GM12878 (cell line): ENCODE results near the gene SLC25A15. TPM values are rescaled to one million over a fixed set of nuclear protein-coding genes. Genes with fewer than 3 reads are reported as not detected.

Source experiments
- ATAC-seq: fragments of 200-7000 bp; cut with Tn5 transposase; 3 replicates; pipeline ENCODE4 v1.9.1; 2020; ENCODE audit warnings: mild to moderate bottlenecking, moderate library complexity
- BruUV-seq: library from RNA; stranded (reverse); fragments of 400-500 nt; replicated peaks from 2 replicates; lab custom pipeline; 2021; lab: Mats Ljungman, UMichigan
- CTCF ChIA-PET: fragments of 300-600 bp; sonication (Branson Sonifier 250); formaldehyde crosslinking; extraction: SDS; loops from one replicate; lab custom pipeline; 2021; ENCODE audit warnings: inconsistent platforms; lab: Yijun Ruan, JAX
- POLR2A ChIA-PET: fragments of 350-600 bp; formaldehyde crosslinking; extraction: SDS; loops from one replicate; lab custom pipeline; 2021; ENCODE audit warnings: inconsistent platforms; lab: Charles Lee
- RAD21 ChIA-PET: fragments of 300-600 bp; sonication (Branson Sonifier 250); formaldehyde crosslinking; loops from one replicate; lab custom pipeline; 2023; ENCODE audit warnings: antibody characterized with exemption; ENCODE audit not compliant: unreplicated experiment; lab: Charles Lee
- SMC1A ChIA-PET: fragments of 300-600 bp; sonication (Branson Sonifier 250); formaldehyde crosslinking; loops from one replicate; lab custom pipeline; 2023; ENCODE audit not compliant: unreplicated experiment, uncharacterized antibody; lab: Charles Lee
- DNase-seq: peaks from one replicate; pipeline ENCODE4 v3.0.0-alpha.2; 2011; ENCODE audit warnings: low read depth, low spot score
- FAIRE-seq: peaks from 3 replicates; lab custom pipeline; 2011; peaks lifted over from hg19 to GRCh38; lab: Jason Lieb, UNC
- H2AFZ ChIP-seq: 2 replicates; pipeline ENCODE4 v1.6.0; 2011; ENCODE audit warnings: low read depth, low read length, control low read depth; ENCODE audit not compliant: control insufficient read depth
- H3K27ac ChIP-seq: 2 replicates; pipeline ENCODE4 v1.5.1; 2011; ENCODE audit warnings: control low read depth; ENCODE audit not compliant: control insufficient read depth, insufficient read depth
- H3K27me3 ChIP-seq, 2 experiments: replicated peaks in 1 of 2; 2 replicates each; pipeline versions ENCODE4 v1.6.0 to v1.6.1; 2011; ENCODE audit warnings: low read length in 1 of 2; ENCODE audit not compliant: control insufficient read depth in 2 of 2, insufficient read depth in 2 of 2
- H3K36me3 ChIP-seq, 2 experiments: 2 replicates each; pipeline ENCODE4 v1.5.1; 2011; ENCODE audit warnings: low read length in 1 of 2; ENCODE audit not compliant: control insufficient read depth in 2 of 2, insufficient read depth in 2 of 2
- H3K4me1 ChIP-seq: 2 replicates; pipeline ENCODE4 v1.6.1; 2011; ENCODE audit warnings: mild to moderate bottlenecking, low read length, moderate library complexity, mixed read lengths; ENCODE audit not compliant: control insufficient read depth, insufficient read depth
- H3K4me2 ChIP-seq: 2 replicates; pipeline ENCODE4 v1.6.0; 2011; ENCODE audit warnings: control low read depth; ENCODE audit not compliant: control insufficient read depth, insufficient read depth
- H3K4me3 ChIP-seq: fragments of 200-600 bp; sonication (generic); 2 replicates; pipeline ENCODE4 v1.5.1; 2016
- H3K79me2 ChIP-seq: 2 replicates; pipeline ENCODE4 v1.6.0; 2011; ENCODE audit warnings: low read length; ENCODE audit not compliant: control insufficient read depth, insufficient read depth
- H3K9ac ChIP-seq: 2 replicates; pipeline ENCODE4 v1.8.0; 2011; ENCODE audit warnings: low read length, control low read depth, mixed read lengths; ENCODE audit not compliant: control insufficient read depth, insufficient read depth
- H3K9me3 ChIP-seq: replicated peaks from 3 replicates; pipeline ENCODE4 v1.5.1; 2011; ENCODE audit warnings: mild to moderate bottlenecking, low read length; ENCODE audit not compliant: control insufficient read depth, insufficient read depth
- H4K20me1 ChIP-seq: 2 replicates; pipeline ENCODE4 v1.6.0; 2011; ENCODE audit not compliant: control insufficient read depth, insufficient read depth
- BACH1 ChIP-seq: fragments of 450-650 bp; IDR thresholded peaks from 2 replicates; pipeline ENCODE4 v1.6.1; 2017; ENCODE audit warnings: mild to moderate bottlenecking, borderline replicate concordance
- IRF4 ChIP-seq: IDR thresholded peaks from 2 replicates; pipeline ENCODE4 v1.6.1; 2011; ENCODE audit warnings: low read depth, low read length
- IRF5 ChIP-seq: fragments of 450-650 bp; IDR thresholded peaks from 2 replicates; pipeline ENCODE4 v1.6.1; 2017; ENCODE audit warnings: borderline replicate concordance
- MLLT1 ChIP-seq: fragments of 450-650 bp; IDR thresholded peaks from 2 replicates; pipeline ENCODE4 v1.6.1; 2016; ENCODE audit warnings: mild to moderate bottlenecking
- NFYB ChIP-seq: IDR thresholded peaks from 2 replicates; pipeline ENCODE4 v1.6.1; 2011; ENCODE audit warnings: low read depth, mild to moderate bottlenecking, low read length, improper control_type of control experiment, moderate library complexity; ENCODE audit not compliant: insufficient read depth
- RB1 ChIP-seq: fragments of 450-650 bp; formaldehyde crosslinking; IDR thresholded peaks from 2 replicates; pipeline ENCODE4 v1.6.1; 2017; ENCODE audit warnings: mild to moderate bottlenecking, borderline replicate concordance
- SMARCA5 ChIP-seq: fragments of 450-650 bp; IDR thresholded peaks from 2 replicates; pipeline ENCODE4 v1.6.1; 2017; ENCODE audit warnings: mild to moderate bottlenecking
- SP1 ChIP-seq: IDR thresholded peaks from one replicate; pipeline ENCODE4 v1.6.1; 2011; ENCODE audit warnings: low read depth, low read length
- SRF ChIP-seq, 2 experiments: IDR thresholded peaks; 2 replicates each; pipeline ENCODE4 v1.6.1; 2011; ENCODE audit warnings: low read depth in 2 of 2, low read length in 2 of 2, mild to moderate bottlenecking in 1 of 2, moderate library complexity in 1 of 2
- SUZ12 ChIP-seq: fragments of 200-600 bp; sonication (generic); IDR thresholded peaks from one replicate; pipeline ENCODE4 v1.6.1; 2018; ENCODE audit warnings: antibody characterized with exemption, mild to moderate bottlenecking; ENCODE audit not compliant: unreplicated experiment
- TAF1 ChIP-seq: IDR thresholded peaks from 2 replicates; pipeline ENCODE4 v1.6.1; 2011; ENCODE audit warnings: mild to moderate bottlenecking, low read depth, low read length, borderline replicate concordance
- YY1 ChIP-seq: IDR thresholded peaks from 2 replicates; pipeline ENCODE4 v1.6.1; 2011; ENCODE audit warnings: low read depth, mild to moderate bottlenecking, low read length
- ZBTB33 ChIP-seq: fragments of 450-650 bp; IDR thresholded peaks from 2 replicates; pipeline ENCODE4 v1.6.1; 2017; ENCODE audit warnings: mild to moderate bottlenecking
- ZNF622 ChIP-seq: fragments of 450-650 bp; IDR thresholded peaks from 2 replicates; pipeline ENCODE4 v1.6.1; 2017; ENCODE audit warnings: mild to moderate bottlenecking, inconsistent platforms
- WGBS: methylation state at CpG from one replicate; pipeline ENCODE4 v1.1.6; 2016; ENCODE audit warnings: low lambda C conversion rate; ENCODE audit not compliant: insufficient replicate concordance, insufficient coverage; ENCODE audit errors: missing lambda C conversion rate; 5-methylcytosine and 5-hydroxymethylcytosine counted together
- in situ Hi-C: fragments of 300-500 bp; cut with MboI; formaldehyde crosslinking; loops from 9 replicates; pipeline ENCODE4 v1.14.3; 2018; ENCODE audit warnings: mixed read lengths
- intact Hi-C: fragments of 100-400 bp; cut with micrococcal nuclease; formaldehyde crosslinking; loops from one replicate; pipeline ENCODE4 v1.14.2; 2022; ENCODE audit not compliant: unreplicated experiment
- polyA plus RNA-seq, 11 experiments: library from polyadenylated mRNA; depleted of rRNA in 4 of 11; unstranded in 6 of 11; stranded (reverse) in 5 of 11; fragments of >200 nt; fragmentation: Nextera tagmentation in 4 of 11; fragmentation: Illumina TruSeq in 1 of 11; extraction: Ambion mirVana in 4 of 11; extraction: Trizol in 1 of 11; gene quantifications; 1 replicate in 1 of 11; 2 replicates in 10 of 11; pipeline versions ENCODE4 v1.2.1 to v1.2.3, GENCODE V29; 2011 to 2016; ENCODE audit warnings: inconsistent platforms in 2 of 11, missing spikeins in 2 of 11, low read depth in 1 of 11
- total RNA-seq, 4 experiments: library from RNA; depleted of rRNA in 3 of 4; stranded (reverse); fragments of >200 nt in 3 of 4; fragmentation: Illumina TruSeq in 1 of 4; extraction: Trizol in 1 of 4; gene quantifications; 2 replicates each; pipeline versions ENCODE4 v1.2.1 to v1.2.3, GENCODE V29; 2013 to 2021

SLC25A15 gene
- total and polyA plus RNA-seq, 10 of the 15 experiments (the other 5 are each of a cell fraction or from before 2014, with no cell fraction given) = 2.7 to 20.6 (median 15.0) TPM

GRCh38 chr13:40786568-40786996 is 2.8 kb upstream of the SLC25A15 start:
- ChIA-PET CTCF (interaction anchor here (1.1 to 5.0 kb wide), 3 partner anchors 9 to 844 kb away, joined by 3 to 36 read pairs (median 4); no protein-coding TSS in a partner anchor), SMC1A (interaction anchor here (1.3 kb wide), 1 partner anchor 9 kb away, joined by 4 read pairs; no protein-coding TSS in a partner anchor), RAD21 (interaction anchor here (0.9 kb wide), 1 partner anchor 28 kb away, joined by 3 read pairs; no protein-coding TSS in a partner anchor), POLR2A (interaction anchor here (0.6 kb wide), 1 partner anchor 10 kb away, joined by 3 read pairs; no protein-coding TSS in a partner anchor)
- ATAC-seq = no peak
- H3K27ac ChIP-seq = no peak overlapping the region
- FAIRE-seq = no peak
- H2AFZ ChIP-seq = no peak overlapping the region
- intact Hi-C loops = loop anchor here (5.0 kb wide), 1 partner anchor 136 kb away; no protein-coding TSS in a partner anchor
- no peaks in the 10 kb centered on the region for H4K20me1 ChIP-seq
- H3K9ac ChIP-seq = no peak overlapping the region
- no peaks in the 10 kb centered on the region for H3K36me3 ChIP-seq
- no peak for DNase-seq
- 83% methylated on average over 3 of the region's 4 CpGs for WGBS
- no peak for TF ChIP-seq ZNF622
- no peak for TF ChIP-seq TAF1
- no peak for TF ChIP-seq RB1
- TF ChIP-seq SP1 = no peak
- no peak for TF ChIP-seq ZBTB33
- no peak for TF ChIP-seq NFYB
- TF ChIP-seq MLLT1 = no peak
- no peak for TF ChIP-seq YY1
- no peak for TF ChIP-seq IRF4
- no peak for TF ChIP-seq SRF (IDR thresholded peaks at IDR 0.05; ENCODE audit: low read depth in 2 of 2, low read length in 2 of 2)
- TF ChIP-seq SUZ12 = no peak
- no peak for TF ChIP-seq IRF5
- no peak for TF ChIP-seq SMARCA5
- TF ChIP-seq BACH1 = no peak
- H3K9me3 ChIP-seq = no peaks in the 10 kb centered on the region
- H3K79me2 ChIP-seq = peaks cover 2% of the 10 kb centered on the region
- no TSS peak for BruUV-seq
- H3K4me1 ChIP-seq = peaks cover 5% of the 10 kb centered on the region
- no peak overlapping the region for H3K4me3 ChIP-seq
- in situ Hi-C loops = no loop called here
- H3K4me2 ChIP-seq = no peak overlapping the region
- no peaks in the 10 kb centered on the region for H3K27me3 ChIP-seq
